Vagina (tissue), 2 donors: ENCODE data around the gene UBE2O.

Experiments
- CTCF ChIP-seq, 3 experiments: fragments of 450-650 bp in 2 of 3; fragments of 200-600 bp in 1 of 3; sonication (generic) in 1 of 3; IDR thresholded peaks; one replicate each; pipeline ENCODE4 v1.5.1; 2017 to 2019; ENCODE audit warnings: antibody characterized with exemption in 3 of 3, mild to moderate bottlenecking in 2 of 3, moderate library complexity in 2 of 3
- POLR2A ChIP-seq, 2 donors: fragments of 450-650 bp; IDR thresholded peaks; one replicate each; pipeline ENCODE4 v1.6.1; 2017; ENCODE audit warnings: antibody characterized with exemption in 2 of 2, mild to moderate bottlenecking in 2 of 2, moderate library complexity in 2 of 2

GRCh38 chr17:76492989-76493501 is 40.1 kb upstream of the UBE2O start:
- no peak for TF ChIP-seq CTCF (IDR thresholded peaks at IDR 0.05)
- no peak for TF ChIP-seq POLR2A (IDR thresholded peaks at IDR 0.05)
